KMS-11 (cell line): Measurements from ENCODE around the gene TTC39C.

Experiments
- H2AFZ ChIP-seq: fragments of 200-600 bp; sonication (generic); 2 replicates; pipeline ENCODE4 v1.6.1; 2016; ENCODE audit warnings: antibody characterized with exemption, mixed run types, low read depth
- H3K27ac ChIP-seq: fragments of 200-600 bp; sonication (generic); 2 replicates; pipeline ENCODE4 v1.6.1; 2016; ENCODE audit warnings: mild to moderate bottlenecking, mixed run types
- H3K27me3 ChIP-seq: fragments of 200-600 bp; sonication (generic); 2 replicates; pipeline ENCODE4 v1.6.1; 2017; ENCODE audit warnings: mild to moderate bottlenecking, low read depth, mixed run types, moderate library complexity; ENCODE audit not compliant: insufficient read depth
- H3K36me3 ChIP-seq: fragments of 200-600 bp; sonication (generic); 2 replicates; pipeline ENCODE4 v1.6.1; 2017; ENCODE audit warnings: mild to moderate bottlenecking, mixed run types; ENCODE audit not compliant: insufficient read depth
- H3K4me1 ChIP-seq: fragments of 200-600 bp; sonication (generic); 2 replicates; pipeline ENCODE4 v1.6.1; 2016; ENCODE audit warnings: mild to moderate bottlenecking, low read depth, mixed run types; ENCODE audit not compliant: poor library complexity, severe bottlenecking
- H3K4me2 ChIP-seq: fragments of 200-600 bp; sonication (generic); 2 replicates; pipeline ENCODE4 v1.7.0; 2016; ENCODE audit warnings: mild to moderate bottlenecking, mixed run types
- H3K4me3 ChIP-seq: fragments of 200-600 bp; sonication (generic); IDR thresholded peaks from 2 replicates; pipeline ENCODE4 v1.6.1; 2017; ENCODE audit warnings: low read depth, low read length, mixed read lengths; ENCODE audit not compliant: insufficient read depth
- H3K79me2 ChIP-seq: fragments of 200-600 bp; sonication (generic); 2 replicates; pipeline ENCODE4 v1.6.1; 2016; ENCODE audit warnings: low read depth, mixed run types; ENCODE audit not compliant: insufficient read depth
- H3K9ac ChIP-seq: fragments of 200-600 bp; sonication (generic); 2 replicates; pipeline ENCODE4 v1.6.1; 2016; ENCODE audit warnings: mild to moderate bottlenecking, mixed run types
- H4K20me1 ChIP-seq: fragments of 200-600 bp; sonication (generic); 2 replicates; pipeline ENCODE4 v1.6.1; 2016; ENCODE audit warnings: mild to moderate bottlenecking, mixed run types; ENCODE audit not compliant: insufficient read depth
- TF ChIP-seq, protein P1 (sequence below): fragments of 200-600 bp; sonication (generic); conservative IDR thresholded peaks from 2 replicates; pipeline ENCODE4 v1.6.1; 2017; ENCODE audit warnings: low read depth, mild to moderate bottlenecking, antibody characterized with exemption, low read length, moderate library complexity, mixed read lengths

TTC39C gene

DNA sequence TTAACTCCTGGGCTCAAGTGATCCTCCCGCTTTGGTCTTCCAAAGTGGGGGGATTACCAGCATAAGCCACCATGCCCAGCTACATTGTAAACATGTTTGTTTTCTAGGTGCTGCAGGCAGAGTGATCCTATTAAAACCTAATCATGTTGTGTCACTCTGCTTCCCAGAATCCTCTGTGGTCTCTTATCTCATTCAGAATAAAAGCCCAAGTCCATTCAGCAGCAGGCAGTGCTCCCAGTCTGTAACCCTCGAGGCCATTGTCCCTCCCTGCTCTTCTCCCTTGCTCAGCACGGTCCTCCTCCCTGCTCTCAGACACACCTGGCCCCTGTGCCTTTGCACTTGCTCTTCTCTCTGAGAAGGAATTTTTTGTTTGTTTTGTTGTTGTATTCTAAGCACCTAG is 113.2 kb downstream of the TTC39C start:
- no peak overlapping the region for H2AFZ ChIP-seq
- no peaks in the 10 kb centered on the region for H3K27me3 ChIP-seq
- H3K79me2 ChIP-seq = no peaks in the 10 kb centered on the region
- H3K27ac ChIP-seq = no peak overlapping the region
- TF ChIP-seq, protein P1, sequence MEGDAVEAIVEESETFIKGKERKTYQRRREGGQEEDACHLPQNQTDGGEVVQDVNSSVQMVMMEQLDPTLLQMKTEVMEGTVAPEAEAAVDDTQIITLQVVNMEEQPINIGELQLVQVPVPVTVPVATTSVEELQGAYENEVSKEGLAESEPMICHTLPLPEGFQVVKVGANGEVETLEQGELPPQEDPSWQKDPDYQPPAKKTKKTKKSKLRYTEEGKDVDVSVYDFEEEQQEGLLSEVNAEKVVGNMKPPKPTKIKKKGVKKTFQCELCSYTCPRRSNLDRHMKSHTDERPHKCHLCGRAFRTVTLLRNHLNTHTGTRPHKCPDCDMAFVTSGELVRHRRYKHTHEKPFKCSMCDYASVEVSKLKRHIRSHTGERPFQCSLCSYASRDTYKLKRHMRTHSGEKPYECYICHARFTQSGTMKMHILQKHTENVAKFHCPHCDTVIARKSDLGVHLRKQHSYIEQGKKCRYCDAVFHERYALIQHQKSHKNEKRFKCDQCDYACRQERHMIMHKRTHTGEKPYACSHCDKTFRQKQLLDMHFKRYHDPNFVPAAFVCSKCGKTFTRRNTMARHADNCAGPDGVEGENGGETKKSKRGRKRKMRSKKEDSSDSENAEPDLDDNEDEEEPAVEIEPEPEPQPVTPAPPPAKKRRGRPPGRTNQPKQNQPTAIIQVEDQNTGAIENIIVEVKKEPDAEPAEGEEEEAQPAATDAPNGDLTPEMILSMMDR = no peak
- no peaks in the 10 kb centered on the region for H3K4me1 ChIP-seq
- H3K9ac ChIP-seq = no peak overlapping the region
- H3K36me3 ChIP-seq = no peaks in the 10 kb centered on the region
- no peaks in the 10 kb centered on the region for H4K20me1 ChIP-seq
- H3K4me2 ChIP-seq = no peak overlapping the region
- H3K4me3 ChIP-seq = no peak overlapping the region

DNA sequence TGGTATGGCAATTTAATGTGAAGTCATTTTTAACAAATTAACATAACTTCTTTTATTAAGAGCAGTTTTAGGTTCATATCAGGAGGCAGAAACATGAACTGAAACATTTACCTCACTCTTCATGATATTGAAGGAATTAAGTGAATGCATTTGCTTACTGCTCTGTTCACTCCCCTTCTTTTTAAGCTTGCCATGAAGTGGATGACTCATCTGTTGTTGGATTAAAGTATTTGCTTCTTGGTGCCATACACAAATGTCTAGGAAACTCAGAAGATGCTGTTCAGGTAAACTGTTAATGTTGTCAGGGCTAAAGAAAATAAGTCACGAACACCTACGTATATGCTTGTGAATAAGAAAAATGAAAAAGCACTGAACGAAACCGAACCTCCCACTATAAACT is 114.1 kb downstream of the TTC39C start:
- H3K27me3 ChIP-seq = no peaks in the 10 kb centered on the region
- no peaks in the 10 kb centered on the region for H3K79me2 ChIP-seq
- no peak overlapping the region for H3K4me3 ChIP-seq
- H2AFZ ChIP-seq = no peak overlapping the region
- no peaks in the 10 kb centered on the region for H3K36me3 ChIP-seq
- no peaks in the 10 kb centered on the region for H4K20me1 ChIP-seq
- H3K4me2 ChIP-seq = no peak overlapping the region
- no peak overlapping the region for H3K9ac ChIP-seq
- H3K27ac ChIP-seq = no peak overlapping the region
- no peaks in the 10 kb centered on the region for H3K4me1 ChIP-seq
- TF ChIP-seq, protein P1 = no peak

DNA sequence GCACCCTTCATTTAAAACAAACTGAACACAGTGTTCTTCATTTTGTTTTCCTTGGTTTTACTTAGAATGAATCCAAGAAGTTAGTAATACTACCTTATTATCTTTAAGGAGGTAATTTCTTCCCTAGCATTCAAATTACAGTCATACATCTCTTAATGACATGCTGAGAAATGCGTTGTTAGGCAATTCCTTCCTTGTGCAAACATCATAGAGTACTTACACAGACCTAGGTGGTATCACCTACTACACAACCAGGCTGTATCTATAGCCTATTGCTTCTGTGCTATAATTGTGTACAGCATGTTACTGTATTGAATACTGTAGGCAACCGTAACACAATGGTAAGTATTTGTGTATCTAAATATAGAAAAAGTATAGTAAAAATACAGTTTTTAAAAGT is 115.9 kb downstream of the TTC39C start:
- no peak overlapping the region for H2AFZ ChIP-seq
- H3K27me3 ChIP-seq = no peaks in the 10 kb centered on the region
- H3K9ac ChIP-seq = no peak overlapping the region
- no peaks in the 10 kb centered on the region for H4K20me1 ChIP-seq
- no peaks in the 10 kb centered on the region for H3K4me1 ChIP-seq
- H3K36me3 ChIP-seq = no peaks in the 10 kb centered on the region
- no peak overlapping the region for H3K4me2 ChIP-seq
- no peak overlapping the region for H3K27ac ChIP-seq
- H3K79me2 ChIP-seq = no peaks in the 10 kb centered on the region
- TF ChIP-seq, protein P1 = no peak
- H3K4me3 ChIP-seq = no peak overlapping the region

DNA sequence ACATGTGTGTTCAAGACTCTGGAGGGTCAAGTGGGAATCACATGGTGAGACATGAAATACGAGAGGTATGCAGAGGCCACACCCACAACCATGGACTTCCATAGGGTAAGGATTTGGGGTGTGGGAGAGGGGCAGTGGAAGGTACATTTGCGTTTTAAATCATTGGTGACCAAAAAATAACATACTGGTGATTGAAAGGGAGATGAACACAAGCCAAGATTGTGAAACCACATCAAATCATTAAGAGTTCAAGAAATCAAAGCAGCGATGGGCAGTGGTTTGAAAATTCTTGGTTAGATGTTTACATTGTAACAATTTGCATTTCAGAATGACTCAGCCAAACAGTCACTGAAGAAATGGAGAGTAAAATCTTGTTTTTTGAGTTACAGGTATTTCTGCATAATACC is 122.4 kb downstream of the TTC39C start:
- no peaks in the 10 kb centered on the region for H3K36me3 ChIP-seq
- H3K4me1 ChIP-seq = no peaks in the 10 kb centered on the region
- no peak overlapping the region for H3K9ac ChIP-seq
- H3K79me2 ChIP-seq = no peaks in the 10 kb centered on the region
- H3K4me3 ChIP-seq = no peak overlapping the region
- H3K4me2 ChIP-seq = no peak overlapping the region
- no peak overlapping the region for H2AFZ ChIP-seq
- no peaks in the 10 kb centered on the region for H3K27me3 ChIP-seq
- no peak overlapping the region for H3K27ac ChIP-seq
- TF ChIP-seq, protein P1 = no peak
- H4K20me1 ChIP-seq = no peaks in the 10 kb centered on the region

DNA sequence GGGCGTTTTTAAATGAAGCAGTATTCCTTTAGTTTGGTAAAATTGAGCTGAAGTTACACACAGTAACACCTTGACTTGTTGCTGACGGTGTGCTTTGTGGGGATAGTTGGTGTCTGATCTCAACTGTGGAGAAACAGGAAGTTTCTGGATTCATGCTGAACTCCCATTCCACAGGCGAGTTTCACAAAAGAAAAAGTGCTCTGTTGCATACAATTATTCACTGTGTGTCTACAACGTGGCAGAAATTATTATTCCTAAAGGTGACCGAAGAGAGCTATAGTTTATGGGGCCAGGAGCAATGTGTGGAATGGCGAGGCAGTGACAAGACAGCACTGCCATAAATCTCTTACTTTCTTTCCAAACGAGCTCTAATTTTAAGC is 123.8 kb downstream of the TTC39C start:
- H3K4me3 ChIP-seq = no peak overlapping the region
- H3K36me3 ChIP-seq = no peaks in the 10 kb centered on the region
- H4K20me1 ChIP-seq = no peaks in the 10 kb centered on the region
- H3K9ac ChIP-seq = no peak overlapping the region
- no peaks in the 10 kb centered on the region for H3K4me1 ChIP-seq
- H3K79me2 ChIP-seq = no peaks in the 10 kb centered on the region
- H2AFZ ChIP-seq = no peak overlapping the region
- no peak overlapping the region for H3K4me2 ChIP-seq
- no peak overlapping the region for H3K27ac ChIP-seq
- no peaks in the 10 kb centered on the region for H3K27me3 ChIP-seq
- TF ChIP-seq, protein P1 = no peak
